ENCODE measurements around the gene PNMA3.
"Not testable (repeated sequence)": the region's sequence is repeated elsewhere in the genome, so short reads cannot be mapped to it uniquely, and the experiment has no call there.

Gene PNMA3

DNA sequence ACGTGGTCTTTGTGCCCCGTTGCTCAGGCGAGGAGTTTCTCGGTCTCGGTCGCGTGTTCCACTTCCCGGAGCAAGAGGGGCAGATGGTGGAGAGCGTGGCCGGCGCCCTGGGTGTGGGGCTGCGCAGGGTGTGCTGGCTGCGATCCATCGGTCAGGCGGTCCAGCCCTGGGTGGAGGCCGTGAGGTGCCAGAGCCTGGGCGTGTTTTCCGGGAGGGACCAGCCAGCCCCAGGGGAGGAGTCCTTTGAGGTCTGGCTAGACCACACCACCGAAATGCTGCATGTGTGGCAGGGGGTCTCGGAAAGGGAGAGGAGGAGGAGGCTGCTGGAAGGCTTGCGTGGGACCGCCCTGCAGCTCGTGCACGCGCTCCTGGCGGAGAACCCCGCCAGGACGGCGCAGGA, 17.1 kb downstream of the PNMA3 start:
- H3K36me3 ChIP-seq (replicated peaks in 1 of 2; ENCODE audit: control insufficient read depth in 2 of 2, insufficient read depth in 2 of 2, low read length in 2 of 2); H3K14ac ChIP-seq (ENCODE audit: low read length); H3K4me2 ChIP-seq (ENCODE audit: insufficient read depth, low read length, poor library complexity, severe bottlenecking); H3K23ac ChIP-seq (ENCODE audit: low read depth, low read length, poor library complexity); H3K9me3 ChIP-seq (replicated peaks in 1 of 2; ENCODE audit: control insufficient read depth in 2 of 2, insufficient read depth in 1 of 2, low read depth in 1 of 2, low read length in 2 of 2); H3K79me1 ChIP-seq (ENCODE audit: low read depth, low read length); H3K9ac ChIP-seq (ENCODE audit: low read depth, low read length, poor library complexity); H2AK5ac ChIP-seq (ENCODE audit: low read depth, low read length); H3K4ac ChIP-seq (ENCODE audit: low read length); H4K91ac ChIP-seq (ENCODE audit: low read depth, low read length, poor library complexity); H2BK12ac ChIP-seq (ENCODE audit: low read length); H3K27ac ChIP-seq (replicated peaks; ENCODE audit: low read length); H3K4me1 ChIP-seq (ENCODE audit: control insufficient read depth in 2 of 2, insufficient read depth in 1 of 2, low read depth in 1 of 2, low read length in 2 of 2); H4K8ac ChIP-seq (ENCODE audit: low read depth, low read length); H3K27me3 ChIP-seq (ENCODE audit: control insufficient read depth in 3 of 3, insufficient read depth in 3 of 3, low read depth in 1 of 3, low read length in 3 of 3); DNase-seq (ENCODE audit: low spot score); H2BK15ac ChIP-seq (ENCODE audit: low read length); H2BK5ac ChIP-seq (ENCODE audit: low read length); H3K18ac ChIP-seq (ENCODE audit: low read length); H3K4me3 ChIP-seq (ENCODE audit: low read length in 2 of 2); H2AFZ ChIP-seq (ENCODE audit: low read length); H2BK120ac ChIP-seq (ENCODE audit: low read depth, low read length): not testable (repeated sequence)
- no CpG with 5 or more reads among the region's 29 CpGs for WGBS, 2 donors (ENCODE audit: extremely low coverage in 2 of 2, insufficient read length in 2 of 2, insufficient replicate concordance in 1 of 2)

DNA sequence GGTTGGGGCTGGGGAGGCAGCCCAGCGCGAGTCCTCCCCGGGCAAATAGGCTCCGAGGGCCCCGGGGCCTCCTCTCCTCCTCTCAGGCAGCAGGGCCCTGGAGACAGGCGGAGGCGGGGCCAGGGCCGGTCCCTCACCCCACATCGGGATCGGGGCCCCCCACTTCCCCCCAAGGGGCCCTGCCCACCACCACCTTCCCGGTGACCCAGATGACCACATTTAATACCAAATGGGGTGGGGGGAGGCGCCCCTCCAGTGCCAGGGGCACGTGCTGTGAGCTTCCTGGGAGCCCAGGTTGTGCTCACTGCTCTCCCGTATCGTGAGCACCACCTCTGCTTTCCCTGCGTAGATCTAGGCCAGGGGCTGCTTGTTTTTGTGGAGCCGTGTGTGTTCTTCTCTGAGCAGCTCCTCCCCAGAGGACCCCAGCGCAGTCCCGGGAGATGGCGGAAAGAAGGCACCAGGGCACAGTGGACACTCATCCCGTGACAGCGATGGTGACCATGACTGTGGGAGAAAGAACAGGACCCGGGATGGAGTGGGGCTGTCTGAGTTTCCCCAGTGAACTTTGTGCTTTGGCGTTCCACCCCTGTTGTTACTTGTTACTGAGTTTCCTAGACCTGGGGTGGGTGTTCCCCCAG, 18.1 kb downstream of the PNMA3 start:
- H3K4me2 ChIP-seq (ENCODE audit: insufficient read depth, low read length, poor library complexity, severe bottlenecking) = no peak overlapping the region
- H3K9ac ChIP-seq (ENCODE audit: low read depth, low read length, poor library complexity) = no peak overlapping the region
- H3K36me3 ChIP-seq (replicated peaks in 1 of 2; ENCODE audit: control insufficient read depth in 2 of 2, insufficient read depth in 2 of 2, low read length in 2 of 2) = no peaks in the 10 kb centered on the region
- H3K79me1 ChIP-seq (ENCODE audit: low read depth, low read length) = no peaks in the 10 kb centered on the region
- H2BK15ac ChIP-seq (ENCODE audit: low read length) = no peak overlapping the region
- H2AK5ac ChIP-seq (ENCODE audit: low read depth, low read length) = no peak overlapping the region
- H4K91ac ChIP-seq (ENCODE audit: low read depth, low read length, poor library complexity) = no peak overlapping the region
- H4K8ac ChIP-seq (ENCODE audit: low read depth, low read length) = no peak overlapping the region
- no peak overlapping the region for H3K18ac ChIP-seq (ENCODE audit: low read length)
- H2BK5ac ChIP-seq (ENCODE audit: low read length) = no peak overlapping the region
- H2BK120ac ChIP-seq (ENCODE audit: low read depth, low read length) = no peak overlapping the region
- H2AFZ ChIP-seq (ENCODE audit: low read length) = no peak overlapping the region
- H3K27ac ChIP-seq (replicated peaks; ENCODE audit: low read length) = no peak overlapping the region
- no peak overlapping the region for H2BK12ac ChIP-seq (ENCODE audit: low read length)
- no peaks in the 10 kb centered on the region for H3K4me1 ChIP-seq (ENCODE audit: control insufficient read depth in 2 of 2, insufficient read depth in 1 of 2, low read depth in 1 of 2, low read length in 2 of 2)
- H3K9me3 ChIP-seq (replicated peaks in 1 of 2; ENCODE audit: control insufficient read depth in 2 of 2, insufficient read depth in 1 of 2, low read depth in 1 of 2, low read length in 2 of 2) = no peaks in the 10 kb centered on the region
- no CpG with 5 or more reads among the region's 24 CpGs for WGBS, 2 donors (ENCODE audit: extremely low coverage in 2 of 2, insufficient read length in 2 of 2, insufficient replicate concordance in 1 of 2)
- no peak overlapping the region for H3K14ac ChIP-seq (ENCODE audit: low read length)
- H3K4ac ChIP-seq (ENCODE audit: low read length) = no peak overlapping the region
- H3K4me3 ChIP-seq (ENCODE audit: low read length in 2 of 2) = no peak overlapping the region
- H3K23ac ChIP-seq (ENCODE audit: low read depth, low read length, poor library complexity) = no peak overlapping the region
- no peak for DNase-seq (ENCODE audit: low spot score)
- H3K27me3 ChIP-seq (ENCODE audit: control insufficient read depth in 3 of 3, insufficient read depth in 3 of 3, low read depth in 1 of 3, low read length in 3 of 3) = no peaks in the 10 kb centered on the region

DNA sequence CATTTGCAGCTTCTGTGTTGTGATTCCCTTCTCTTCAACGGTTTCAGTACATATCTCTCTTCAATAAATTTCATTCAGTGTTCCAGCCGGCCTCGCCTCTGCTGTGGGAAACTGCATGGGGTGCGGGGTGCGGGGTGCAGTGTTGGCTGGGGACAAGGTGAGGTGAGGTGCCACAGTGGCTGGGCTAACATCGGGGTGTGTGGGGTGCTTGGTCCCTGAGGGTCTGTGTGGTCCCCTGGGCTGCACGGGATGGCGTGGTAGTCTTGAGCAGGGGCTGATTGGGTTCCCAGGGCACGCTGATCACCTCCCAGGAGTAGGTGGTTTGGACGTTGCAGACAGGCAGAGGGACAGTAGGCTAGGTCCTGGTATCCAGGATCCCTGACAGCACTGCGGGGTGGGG, 18.7 kb downstream of the PNMA3 start:
- no peak overlapping the region for H3K18ac ChIP-seq (ENCODE audit: low read length)
- WGBS, 2 donors (ENCODE audit: extremely low coverage in 2 of 2, insufficient read length in 2 of 2, insufficient replicate concordance in 1 of 2) = no CpG with 5 or more reads among the region's 11 CpGs

DNA sequence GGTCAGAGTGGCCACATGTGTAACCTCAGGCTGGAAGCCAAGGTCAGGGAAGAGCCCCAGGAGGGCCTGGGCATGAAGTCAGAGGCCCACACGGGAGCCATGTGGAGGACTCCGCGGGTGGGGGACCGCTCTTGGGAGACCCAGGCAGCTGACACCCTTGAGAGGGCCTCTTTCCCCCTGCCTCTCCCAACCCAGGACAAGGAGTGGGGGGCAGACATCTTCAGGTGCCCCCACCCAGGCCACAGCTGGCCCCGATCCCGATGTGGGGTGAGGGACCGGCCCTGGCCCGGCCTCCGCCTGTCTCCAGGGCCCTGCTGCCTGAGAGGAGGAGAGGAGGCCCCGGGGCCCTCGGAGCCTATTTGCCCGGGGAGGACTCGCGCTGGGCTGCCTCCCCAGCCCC, 19.1 kb downstream of the PNMA3 start:
- H3K36me3 ChIP-seq (replicated peaks in 1 of 2; ENCODE audit: control insufficient read depth in 2 of 2, insufficient read depth in 2 of 2, low read length in 2 of 2) = no peaks in the 10 kb centered on the region
- no peak overlapping the region for H3K14ac ChIP-seq (ENCODE audit: low read length)
- H3K23ac ChIP-seq (ENCODE audit: low read depth, low read length, poor library complexity) = no peak overlapping the region
- no peaks in the 10 kb centered on the region for H3K4me1 ChIP-seq (ENCODE audit: control insufficient read depth in 2 of 2, insufficient read depth in 1 of 2, low read depth in 1 of 2, low read length in 2 of 2)
- H3K27me3 ChIP-seq (ENCODE audit: control insufficient read depth in 3 of 3, insufficient read depth in 3 of 3, low read depth in 1 of 3, low read length in 3 of 3) = no peaks in the 10 kb centered on the region
- H3K4me2 ChIP-seq (ENCODE audit: insufficient read depth, low read length, poor library complexity, severe bottlenecking) = no peak overlapping the region
- H2BK120ac ChIP-seq (ENCODE audit: low read depth, low read length) = no peak overlapping the region
- no peak overlapping the region for H2AFZ ChIP-seq (ENCODE audit: low read length)
- H3K27ac ChIP-seq (replicated peaks; ENCODE audit: low read length) = no peak overlapping the region
- H4K8ac ChIP-seq (ENCODE audit: low read depth, low read length) = no peak overlapping the region
- H3K9me3 ChIP-seq (replicated peaks in 1 of 2; ENCODE audit: control insufficient read depth in 2 of 2, insufficient read depth in 1 of 2, low read depth in 1 of 2, low read length in 2 of 2) = no peaks in the 10 kb centered on the region
- no peak overlapping the region for H2BK12ac ChIP-seq (ENCODE audit: low read length)
- H4K91ac ChIP-seq (ENCODE audit: low read depth, low read length, poor library complexity) = no peak overlapping the region
- no CpG with 5 or more reads among the region's 14 CpGs for WGBS, 2 donors (ENCODE audit: extremely low coverage in 2 of 2, insufficient read length in 2 of 2, insufficient replicate concordance in 1 of 2)
- DNase-seq (ENCODE audit: low spot score) = no peak
- H2BK5ac ChIP-seq (ENCODE audit: low read length) = no peak overlapping the region
- no peak overlapping the region for H3K4ac ChIP-seq (ENCODE audit: low read length)
- H3K9ac ChIP-seq (ENCODE audit: low read depth, low read length, poor library complexity) = no peak overlapping the region
- H3K18ac ChIP-seq (ENCODE audit: low read length) = no peak overlapping the region
- no peaks in the 10 kb centered on the region for H3K79me1 ChIP-seq (ENCODE audit: low read depth, low read length)
- no peak overlapping the region for H2BK15ac ChIP-seq (ENCODE audit: low read length)
- no peak overlapping the region for H2AK5ac ChIP-seq (ENCODE audit: low read depth, low read length)
- H3K4me3 ChIP-seq (ENCODE audit: low read length in 2 of 2) = no peak overlapping the region

More for the DNA sequence above, 18.7 kb downstream of the PNMA3 start:
- H3K36me3 ChIP-seq (replicated peaks in 1 of 2; ENCODE audit: control insufficient read depth in 2 of 2, insufficient read depth in 2 of 2, low read length in 2 of 2) = no peaks in the 10 kb centered on the region
- no peak overlapping the region for H3K4me2 ChIP-seq (ENCODE audit: insufficient read depth, low read length, poor library complexity, severe bottlenecking)
- H2AFZ ChIP-seq (ENCODE audit: low read length) = no peak overlapping the region
- DNase-seq (ENCODE audit: low spot score) = no peak
- no peak overlapping the region for H2BK15ac ChIP-seq (ENCODE audit: low read length)
- no peak overlapping the region for H3K4ac ChIP-seq (ENCODE audit: low read length)
- H3K23ac ChIP-seq (ENCODE audit: low read depth, low read length, poor library complexity) = no peak overlapping the region
- H4K8ac ChIP-seq (ENCODE audit: low read depth, low read length) = no peak overlapping the region
- no peak overlapping the region for H3K14ac ChIP-seq (ENCODE audit: low read length)
- no peak overlapping the region for H2BK120ac ChIP-seq (ENCODE audit: low read depth, low read length)
- H4K91ac ChIP-seq (ENCODE audit: low read depth, low read length, poor library complexity) = no peak overlapping the region
- H2BK5ac ChIP-seq (ENCODE audit: low read length) = no peak overlapping the region
- H3K27ac ChIP-seq (replicated peaks; ENCODE audit: low read length) = no peak overlapping the region
- no peak overlapping the region for H2BK12ac ChIP-seq (ENCODE audit: low read length)
- H3K9ac ChIP-seq (ENCODE audit: low read depth, low read length, poor library complexity) = no peak overlapping the region
- no peak overlapping the region for H2AK5ac ChIP-seq (ENCODE audit: low read depth, low read length)
- H3K79me1 ChIP-seq (ENCODE audit: low read depth, low read length) = no peaks in the 10 kb centered on the region
- no peaks in the 10 kb centered on the region for H3K27me3 ChIP-seq (ENCODE audit: control insufficient read depth in 3 of 3, insufficient read depth in 3 of 3, low read depth in 1 of 3, low read length in 3 of 3)
- H3K4me1 ChIP-seq (ENCODE audit: control insufficient read depth in 2 of 2, insufficient read depth in 1 of 2, low read depth in 1 of 2, low read length in 2 of 2) = no peaks in the 10 kb centered on the region
- no peak overlapping the region for H3K4me3 ChIP-seq (ENCODE audit: low read length in 2 of 2)
- no peaks in the 10 kb centered on the region for H3K9me3 ChIP-seq (replicated peaks in 1 of 2; ENCODE audit: control insufficient read depth in 2 of 2, insufficient read depth in 1 of 2, low read depth in 1 of 2, low read length in 2 of 2)

All from neuronal stem cell (in vitro differentiated cells).